CD4-positive, alpha-beta T cell treated with Interleukin-6 at 100 ng/mL for 8 hours (primary cell): ENCODE data around the gene INTS3.

Experiments used
- DNase-seq: peaks from one replicate; pipeline ENCODE4 v3.0.0-alpha.2; 2020; ENCODE audit warnings: mixed read lengths, low spot score

Gene INTS3, protein sequence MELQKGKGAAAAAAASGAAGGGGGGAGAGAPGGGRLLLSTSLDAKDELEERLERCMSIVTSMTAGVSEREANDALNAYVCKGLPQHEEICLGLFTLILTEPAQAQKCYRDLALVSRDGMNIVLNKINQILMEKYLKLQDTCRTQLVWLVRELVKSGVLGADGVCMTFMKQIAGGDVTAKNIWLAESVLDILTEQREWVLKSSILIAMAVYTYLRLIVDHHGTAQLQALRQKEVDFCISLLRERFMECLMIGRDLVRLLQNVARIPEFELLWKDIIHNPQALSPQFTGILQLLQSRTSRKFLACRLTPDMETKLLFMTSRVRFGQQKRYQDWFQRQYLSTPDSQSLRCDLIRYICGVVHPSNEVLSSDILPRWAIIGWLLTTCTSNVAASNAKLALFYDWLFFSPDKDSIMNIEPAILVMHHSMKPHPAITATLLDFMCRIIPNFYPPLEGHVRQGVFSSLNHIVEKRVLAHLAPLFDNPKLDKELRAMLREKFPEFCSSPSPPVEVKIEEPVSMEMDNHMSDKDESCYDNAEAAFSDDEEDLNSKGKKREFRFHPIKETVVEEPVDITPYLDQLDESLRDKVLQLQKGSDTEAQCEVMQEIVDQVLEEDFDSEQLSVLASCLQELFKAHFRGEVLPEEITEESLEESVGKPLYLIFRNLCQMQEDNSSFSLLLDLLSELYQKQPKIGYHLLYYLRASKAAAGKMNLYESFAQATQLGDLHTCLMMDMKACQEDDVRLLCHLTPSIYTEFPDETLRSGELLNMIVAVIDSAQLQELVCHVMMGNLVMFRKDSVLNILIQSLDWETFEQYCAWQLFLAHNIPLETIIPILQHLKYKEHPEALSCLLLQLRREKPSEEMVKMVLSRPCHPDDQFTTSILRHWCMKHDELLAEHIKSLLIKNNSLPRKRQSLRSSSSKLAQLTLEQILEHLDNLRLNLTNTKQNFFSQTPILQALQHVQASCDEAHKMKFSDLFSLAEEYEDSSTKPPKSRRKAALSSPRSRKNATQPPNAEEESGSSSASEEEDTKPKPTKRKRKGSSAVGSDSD

GRCh38 chr1:153727463-153728304, at the start of gene INTS3:
Gene INTS3, plus strand, starts transcription at chr1:153728050. Its CDS starts 585 bp downstream, at chr1:153728635.
- peak; percentile 100 for DNase-seq

DNA sequence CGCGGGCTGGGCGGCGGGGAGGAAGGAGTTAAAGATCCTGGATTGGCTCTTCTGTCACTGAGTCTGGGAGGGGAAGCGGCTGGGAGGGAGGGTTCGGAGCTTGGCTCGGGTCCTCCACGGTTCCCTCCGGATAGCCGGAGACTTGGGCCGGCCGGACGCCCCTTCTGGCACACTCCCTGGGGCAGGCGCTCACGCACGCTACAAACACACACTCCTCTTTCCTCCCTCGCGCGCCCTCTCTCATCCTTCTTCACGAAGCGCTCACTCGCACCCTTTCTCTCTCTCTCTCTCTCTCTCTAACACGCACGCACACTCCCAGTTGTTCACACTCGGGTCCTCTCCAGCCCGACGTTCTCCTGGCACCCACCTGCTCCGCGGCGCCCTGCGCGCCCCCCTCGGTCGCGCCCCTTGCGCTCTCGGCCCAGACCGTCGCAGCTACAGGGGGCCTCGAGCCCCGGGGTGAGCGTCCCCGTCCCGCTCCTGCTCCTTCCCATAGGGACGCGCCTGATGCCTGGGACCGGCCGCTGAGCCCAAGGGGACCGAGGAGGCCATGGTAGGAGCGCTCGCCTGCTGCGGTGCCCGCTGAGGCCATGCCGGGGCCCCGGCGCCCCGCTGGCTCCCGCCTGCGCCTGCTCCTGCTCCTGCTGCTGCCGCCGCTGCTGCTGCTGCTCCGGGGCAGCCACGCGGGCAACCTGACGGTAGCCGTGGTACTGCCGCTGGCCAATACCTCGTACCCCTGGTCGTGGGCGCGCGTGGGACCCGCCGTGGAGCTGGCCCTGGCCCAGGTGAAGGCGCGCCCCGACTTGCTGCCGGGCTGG, 49.1 kb upstream of the INTS3 start, which contains the start of gene NPR1:
NPR1 (plus strand) TSS at position 170 of the 818 bp plus-strand sequence; CDS start at position 591, 421 bp downstream.
- no peak for DNase-seq

DNA sequence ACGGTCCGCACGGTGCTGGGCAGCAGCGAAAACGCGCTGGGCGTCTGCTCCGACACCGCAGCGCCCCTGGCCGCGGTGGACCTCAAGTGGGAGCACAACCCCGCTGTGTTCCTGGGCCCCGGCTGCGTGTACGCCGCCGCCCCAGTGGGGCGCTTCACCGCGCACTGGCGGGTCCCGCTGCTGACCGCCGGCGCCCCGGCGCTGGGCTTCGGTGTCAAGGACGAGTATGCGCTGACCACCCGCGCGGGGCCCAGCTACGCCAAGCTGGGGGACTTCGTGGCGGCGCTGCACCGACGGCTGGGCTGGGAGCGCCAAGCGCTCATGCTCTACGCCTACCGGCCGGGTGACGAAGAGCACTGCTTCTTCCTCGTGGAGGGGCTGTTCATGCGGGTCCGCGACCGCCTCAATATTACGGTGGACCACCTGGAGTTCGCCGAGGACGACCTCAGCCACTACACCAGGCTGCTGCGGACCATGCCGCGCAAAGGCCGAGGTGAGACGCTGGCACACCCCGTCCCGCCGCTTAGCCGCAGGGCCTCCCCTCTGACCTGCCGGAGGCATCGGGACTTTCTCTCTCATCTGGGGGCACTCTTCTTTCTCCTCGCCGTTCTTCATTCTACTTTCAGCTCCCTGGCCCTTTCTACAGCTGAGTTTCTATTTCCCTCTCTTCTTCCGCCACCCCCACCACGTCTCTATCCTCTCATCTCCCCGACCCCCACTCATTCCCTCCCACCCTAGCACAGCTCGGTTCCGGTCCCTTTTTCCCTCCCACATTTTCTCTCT, 48.3 kb upstream of the INTS3 start:
- DNase-seq: no peak

DNA sequence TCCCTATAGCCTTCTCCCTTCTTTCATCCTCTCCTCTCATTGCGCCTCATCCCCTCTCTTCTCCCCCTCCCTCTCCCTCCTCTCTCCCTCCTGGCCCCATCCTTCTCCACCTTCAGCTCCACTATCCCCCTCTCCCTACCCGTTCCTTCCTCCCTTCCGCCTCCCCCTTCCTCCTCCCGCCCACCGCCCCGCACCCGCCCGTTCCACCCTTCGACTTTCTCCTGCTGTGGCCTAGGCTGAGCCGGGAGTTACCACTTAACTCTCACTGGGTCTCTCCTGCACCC, 47.8 kb upstream of the INTS3 start:
- DNase-seq: no peak

- DNase-seq: no peak
Observed at GRCh38 chr1:153682730-153683129, 45.1 kb upstream of the INTS3 start.

- no peak for DNase-seq
Observed at GRCh38 chr1:153683854-153684253, 44.0 kb upstream of the INTS3 start.

DNA sequence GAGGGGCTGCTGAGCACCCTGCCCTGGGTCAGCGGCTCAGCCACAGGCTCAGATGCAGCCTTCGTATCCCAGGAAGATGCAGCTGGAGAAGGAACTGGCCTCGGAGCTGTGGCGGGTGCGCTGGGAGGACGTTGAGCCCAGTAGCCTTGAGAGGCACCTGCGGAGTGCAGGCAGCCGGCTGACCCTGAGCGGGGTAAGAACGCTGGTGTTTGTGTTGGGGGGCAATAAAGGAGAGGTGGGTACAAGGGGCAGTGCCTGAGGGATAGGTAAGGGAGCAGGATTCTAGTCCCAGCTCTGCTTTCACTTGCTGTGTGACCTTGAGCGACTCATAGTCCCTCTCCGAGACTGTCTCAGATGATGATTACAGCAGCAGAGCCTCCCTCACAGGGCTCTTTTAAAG, 43.0 kb upstream of the INTS3 start:
- no peak for DNase-seq

DNA sequence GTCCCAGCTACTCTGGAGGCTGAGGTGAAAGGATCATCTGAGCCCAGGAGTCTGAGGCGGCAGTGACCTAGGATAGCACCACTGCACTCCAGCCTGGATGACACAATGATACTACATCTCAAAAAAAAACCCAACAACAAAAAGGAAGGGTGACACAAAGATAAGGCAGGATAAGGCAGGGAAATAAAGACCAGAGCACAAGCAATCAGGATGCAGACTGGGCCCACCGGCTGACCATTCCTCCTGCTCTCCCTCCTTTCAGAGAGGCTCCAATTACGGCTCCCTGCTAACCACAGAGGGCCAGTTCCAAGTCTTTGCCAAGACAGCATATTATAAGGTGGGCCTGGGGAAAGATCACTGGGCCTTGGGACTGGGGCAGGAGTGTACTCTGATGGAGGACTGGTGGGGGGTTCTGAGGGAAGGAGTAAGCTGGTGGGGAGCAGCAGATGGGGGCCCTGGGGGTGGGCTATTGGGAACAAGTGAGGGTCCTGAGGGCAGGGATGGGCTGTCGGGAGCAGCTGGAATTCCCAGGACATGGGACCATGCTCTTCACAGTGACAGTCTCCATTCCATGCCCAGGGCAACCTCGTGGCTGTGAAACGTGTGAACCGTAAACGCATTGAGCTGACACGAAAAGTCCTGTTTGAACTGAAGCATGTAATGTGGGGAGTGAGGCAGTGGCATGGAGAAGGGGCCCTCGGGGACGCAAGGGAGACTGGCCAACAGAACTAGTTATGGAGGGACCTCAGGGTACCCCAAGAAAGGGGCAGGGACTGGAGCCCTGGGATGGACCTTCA, 42.1 kb upstream of the INTS3 start:
- DNase-seq: no peak

DNA sequence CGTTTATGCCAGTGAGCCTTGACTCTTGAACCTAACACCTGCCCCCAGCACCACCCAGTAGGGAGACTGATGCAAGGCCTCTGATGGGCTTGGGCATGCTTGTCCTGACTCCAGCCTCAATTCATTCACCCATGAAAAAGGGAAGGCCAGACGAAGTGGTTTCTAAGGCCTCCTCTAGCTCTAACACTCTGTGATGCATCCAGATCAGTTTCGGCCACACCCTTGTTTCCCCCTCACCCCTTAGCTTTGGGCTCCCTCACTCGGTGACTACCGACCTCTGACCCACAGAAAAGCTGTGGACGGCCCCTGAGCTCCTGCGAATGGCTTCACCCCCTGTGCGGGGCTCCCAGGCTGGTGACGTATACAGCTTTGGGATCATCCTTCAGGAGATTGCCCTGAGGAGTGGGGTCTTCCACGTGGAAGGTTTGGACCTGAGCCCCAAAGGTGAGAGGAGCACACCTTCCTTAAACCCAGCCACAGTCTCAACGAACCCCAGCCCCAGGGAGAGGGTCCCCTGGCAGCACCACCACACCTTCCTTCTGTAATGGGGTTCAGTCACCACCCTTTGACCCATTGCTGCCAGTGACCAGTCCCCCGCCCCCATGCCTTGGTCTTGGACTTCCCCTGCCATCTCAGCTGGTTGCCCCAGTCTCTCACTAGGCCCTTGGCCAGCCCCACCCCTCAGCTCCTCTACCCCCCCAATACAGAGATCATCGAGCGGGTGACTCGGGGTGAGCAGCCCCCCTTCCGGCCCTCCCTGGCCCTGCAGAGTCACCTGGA, 40.3 kb upstream of the INTS3 start:
- DNase-seq: no peak

GRCh38 chr1:153688276-153688675, 39.6 kb upstream of the INTS3 start:
- no peak for DNase-seq

DNA sequence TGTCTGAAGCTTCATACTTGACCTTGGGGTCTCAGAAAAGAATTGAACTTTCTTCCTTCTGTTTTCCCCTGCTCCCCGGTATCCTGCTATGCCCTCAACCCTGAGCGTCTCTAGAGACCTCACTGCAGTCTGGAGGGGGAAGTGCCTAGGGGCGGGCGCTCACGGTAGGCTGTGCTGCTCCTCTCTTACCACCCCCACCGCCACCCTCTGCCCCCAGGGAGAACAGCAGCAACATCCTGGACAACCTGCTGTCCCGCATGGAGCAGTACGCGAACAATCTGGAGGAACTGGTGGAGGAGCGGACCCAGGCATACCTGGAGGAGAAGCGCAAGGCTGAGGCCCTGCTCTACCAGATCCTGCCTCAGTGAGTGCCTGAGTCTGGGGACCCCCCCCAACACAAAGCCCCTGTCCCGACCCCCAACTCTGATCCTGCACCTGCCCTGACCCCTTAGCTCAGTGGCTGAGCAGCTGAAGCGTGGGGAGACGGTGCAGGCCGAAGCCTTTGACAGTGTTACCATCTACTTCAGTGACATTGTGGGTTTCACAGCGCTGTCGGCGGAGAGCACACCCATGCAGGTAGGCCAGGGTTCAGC, 39.0 kb upstream of the INTS3 start:
- no peak for DNase-seq

- no peak for DNase-seq
Observed at GRCh38 chr1:153693466-153693865, 34.4 kb upstream of the INTS3 start.

DNA sequence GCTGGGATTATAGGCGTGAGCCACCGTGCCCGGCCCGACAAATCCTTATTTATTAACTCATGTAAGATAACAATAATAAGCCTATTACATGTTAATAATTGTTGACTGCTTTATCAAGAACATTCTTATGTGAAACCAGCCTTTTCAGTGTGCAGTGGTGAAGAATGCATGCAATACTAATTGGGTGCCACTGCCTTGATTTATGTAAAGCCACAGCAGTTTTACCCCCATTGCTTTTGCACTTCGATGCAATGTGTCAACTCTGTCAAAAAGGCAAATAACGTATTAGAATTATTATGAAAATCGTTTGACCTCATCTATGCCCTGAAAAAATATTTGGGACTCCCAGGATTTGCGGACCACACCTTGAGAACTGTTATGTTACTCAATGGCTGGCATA, 31.1 kb upstream of the INTS3 start:
- DNase-seq: no peak

DNA sequence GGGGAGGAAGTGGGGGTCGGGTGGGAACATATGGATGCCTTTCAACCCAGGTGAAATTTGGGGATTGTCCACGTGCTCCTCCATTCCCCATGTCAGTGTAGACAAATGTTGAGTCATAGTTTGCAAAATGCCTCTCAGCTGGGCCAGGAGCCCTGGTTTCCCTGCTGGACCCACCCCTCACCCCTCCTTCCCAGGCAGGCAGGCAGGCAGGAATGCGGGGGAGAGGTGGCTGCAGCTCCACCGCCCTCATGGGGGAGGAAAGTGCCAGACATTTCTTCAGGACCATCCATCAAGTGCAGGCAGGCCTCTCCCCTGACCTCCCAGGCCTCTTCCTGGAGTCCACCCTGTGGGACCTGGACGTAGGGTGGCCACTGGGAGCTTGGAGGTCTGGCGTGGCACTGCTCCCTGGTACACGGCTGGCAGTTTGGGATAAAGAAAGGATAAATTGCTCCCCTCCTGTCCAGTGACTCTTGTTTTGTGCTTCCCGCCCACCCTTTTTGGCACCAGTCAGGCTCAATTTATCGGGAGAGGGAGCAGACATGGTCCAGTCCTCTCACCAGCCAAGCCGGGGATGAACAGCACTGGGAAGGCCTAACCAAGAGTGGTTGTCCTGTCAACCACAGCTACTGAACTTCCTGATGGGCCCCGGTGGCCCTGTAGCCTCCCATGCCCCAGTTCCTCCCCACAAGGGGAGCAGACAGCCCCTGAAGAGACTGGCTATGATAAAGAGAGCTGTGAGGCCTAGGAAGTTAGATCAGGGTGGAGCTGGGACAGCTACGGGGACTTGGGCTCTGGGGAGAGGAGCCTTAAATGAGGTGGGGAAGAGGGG, 30.4 kb upstream of the INTS3 start:
- no peak for DNase-seq

GRCh38 chr1:153698020-153698922, 29.6 kb upstream of the INTS3 start:
- no peak for DNase-seq
